Uterus (tissue), 2 donors: ENCODE measurements around the gene YBX2.

Source experiments
- POLR2A ChIP-seq, 2 donors: fragments of 450-650 bp; IDR thresholded peaks; one replicate each; pipeline ENCODE4 v1.6.1; 2016; ENCODE audit warnings: antibody characterized with exemption in 2 of 2, mild to moderate bottlenecking in 1 of 2, moderate library complexity in 1 of 2
- TF ChIP-seq, protein P1 (sequence below), 4 experiments: fragments of 200-600 bp in 2 of 4; fragments of 450-650 bp in 2 of 4; sonication (generic) in 2 of 4; IDR thresholded peaks; one replicate each; pipeline ENCODE4 v1.5.1; 2016 to 2019; ENCODE audit warnings: antibody characterized with exemption in 4 of 4, mild to moderate bottlenecking in 2 of 4, moderate library complexity in 1 of 4

DNA sequence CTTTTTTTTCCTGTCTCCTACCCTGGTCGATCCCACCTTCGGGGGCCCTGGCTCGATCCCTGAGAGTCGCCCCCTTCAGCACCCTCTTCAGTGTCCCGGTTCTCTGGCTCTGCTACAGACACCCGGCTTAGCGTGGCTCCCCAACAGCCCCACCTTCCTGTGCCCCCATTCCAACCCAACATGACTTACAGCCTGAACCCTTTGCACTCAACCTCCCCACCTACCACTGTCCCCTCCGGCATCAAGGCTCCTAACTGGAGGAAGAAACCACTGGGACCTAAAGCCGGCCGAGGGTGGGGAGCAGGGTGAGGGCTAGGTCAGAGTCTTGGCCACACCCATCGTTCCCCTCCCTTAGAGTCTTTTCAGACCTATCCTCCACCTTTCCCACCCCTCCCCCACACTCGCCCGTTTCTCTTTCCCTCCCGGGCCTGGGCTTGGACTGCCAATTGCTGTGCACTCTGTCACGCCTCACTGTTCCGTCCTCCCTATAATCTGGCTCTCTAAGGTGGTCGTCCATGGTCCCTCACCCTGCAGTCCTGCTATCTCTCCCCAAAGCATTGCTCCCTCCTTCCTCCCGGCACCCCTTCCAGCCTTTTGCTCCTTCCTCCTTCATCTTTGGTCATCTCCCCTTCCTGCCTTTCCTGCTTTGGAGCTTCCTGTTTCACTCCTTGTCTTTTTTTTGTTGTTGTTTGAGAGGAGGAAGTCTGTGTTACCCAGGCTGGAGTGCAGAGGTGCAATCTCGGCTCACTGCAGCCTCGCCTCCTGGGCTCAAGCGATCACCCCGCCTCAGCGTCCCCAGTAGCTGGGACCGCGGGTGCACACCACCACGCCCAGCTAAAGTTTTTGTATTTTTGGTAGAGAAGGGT, 31.3 kb downstream of the YBX2 start:
- TF ChIP-seq, protein P1, sequence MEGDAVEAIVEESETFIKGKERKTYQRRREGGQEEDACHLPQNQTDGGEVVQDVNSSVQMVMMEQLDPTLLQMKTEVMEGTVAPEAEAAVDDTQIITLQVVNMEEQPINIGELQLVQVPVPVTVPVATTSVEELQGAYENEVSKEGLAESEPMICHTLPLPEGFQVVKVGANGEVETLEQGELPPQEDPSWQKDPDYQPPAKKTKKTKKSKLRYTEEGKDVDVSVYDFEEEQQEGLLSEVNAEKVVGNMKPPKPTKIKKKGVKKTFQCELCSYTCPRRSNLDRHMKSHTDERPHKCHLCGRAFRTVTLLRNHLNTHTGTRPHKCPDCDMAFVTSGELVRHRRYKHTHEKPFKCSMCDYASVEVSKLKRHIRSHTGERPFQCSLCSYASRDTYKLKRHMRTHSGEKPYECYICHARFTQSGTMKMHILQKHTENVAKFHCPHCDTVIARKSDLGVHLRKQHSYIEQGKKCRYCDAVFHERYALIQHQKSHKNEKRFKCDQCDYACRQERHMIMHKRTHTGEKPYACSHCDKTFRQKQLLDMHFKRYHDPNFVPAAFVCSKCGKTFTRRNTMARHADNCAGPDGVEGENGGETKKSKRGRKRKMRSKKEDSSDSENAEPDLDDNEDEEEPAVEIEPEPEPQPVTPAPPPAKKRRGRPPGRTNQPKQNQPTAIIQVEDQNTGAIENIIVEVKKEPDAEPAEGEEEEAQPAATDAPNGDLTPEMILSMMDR (IDR thresholded peaks at IDR 0.05) = no peak
- TF ChIP-seq POLR2A (IDR thresholded peaks at IDR 0.05) = no peak
